Stimulated activated naive CD8-positive, alpha-beta T cell treated with anti-CD3 and anti-CD28 coated beads, Interleukin-15, Interleukin-2, amounts not matched to agents 100 ng/mL and 50 ng/mL, for 24 hours (primary cell): ENCODE measurements around the gene IDH2.
"Not testable (repeated sequence)": the region's sequence is repeated elsewhere in the genome, so short reads cannot be mapped to it uniquely, and the experiment has no call there.

Experiments used
- H3K27ac Mint-ChIP-seq: one replicate; pipeline ENCODE4 v1.8.0; 2021; ENCODE audit warnings: mild to moderate bottlenecking, mixed read lengths
- H3K27me3 Mint-ChIP-seq: one replicate; pipeline ENCODE4 v1.8.0; 2021; ENCODE audit warnings: mixed read lengths
- H3K36me3 Mint-ChIP-seq: one replicate; pipeline ENCODE4 v1.8.0; 2021; ENCODE audit warnings: low read depth, mixed read lengths
- H3K4me1 Mint-ChIP-seq: one replicate; pipeline ENCODE4 v1.8.0; 2021; ENCODE audit warnings: low read depth, mixed read lengths
- H3K4me3 Mint-ChIP-seq: one replicate; pipeline ENCODE4 v1.8.0; 2021; ENCODE audit warnings: mild to moderate bottlenecking, mixed read lengths
- H3K9me3 Mint-ChIP-seq: one replicate; pipeline ENCODE4 v1.8.0; 2021; ENCODE audit warnings: mixed read lengths

IDH2 gene

GRCh38 chr15:90126596-90127435, 24.5 kb upstream of the IDH2 start:
- no peaks in the 10 kb centered on the region for H3K36me3 Mint-ChIP-seq
- no peak overlapping the region for H3K4me3 Mint-ChIP-seq
- peaks cover 8% of the 10 kb centered on the region for H3K27me3 Mint-ChIP-seq
- no peaks in the 10 kb centered on the region for H3K9me3 Mint-ChIP-seq
- no peaks in the 10 kb centered on the region for H3K4me1 Mint-ChIP-seq
- no peak overlapping the region for H3K27ac Mint-ChIP-seq

- no peak overlapping the region for H3K4me3 Mint-ChIP-seq
- H3K27ac Mint-ChIP-seq, result no peak overlapping the region
- no peaks in the 10 kb centered on the region for H3K4me1 Mint-ChIP-seq
- peaks cover 8% of the 10 kb centered on the region for H3K27me3 Mint-ChIP-seq
- H3K36me3 Mint-ChIP-seq, result no peaks in the 10 kb centered on the region
- H3K9me3 Mint-ChIP-seq, result no peaks in the 10 kb centered on the region
Measured at GRCh38 chr15:90126022-90126421, 23.8 kb upstream of the IDH2 start.

- Mint-ChIP-seq H3K4me1 (no peaks in the 10 kb centered on the region), H3K4me3 (no peak overlapping the region), H3K9me3 (no peaks in the 10 kb centered on the region), H3K36me3 (no peaks in the 10 kb centered on the region), H3K27me3 (peaks cover 8% of the 10 kb centered on the region), H3K27ac (no peak overlapping the region)
Measured at GRCh38 chr15:90124507-90124906, 22.2 kb upstream of the IDH2 start.

- H3K27ac Mint-ChIP-seq, result no peak overlapping the region
- H3K9me3 Mint-ChIP-seq, result no peaks in the 10 kb centered on the region
- no peaks in the 10 kb centered on the region for H3K36me3 Mint-ChIP-seq
- H3K4me1 Mint-ChIP-seq, result no peaks in the 10 kb centered on the region
- peaks cover 3% of the 10 kb centered on the region for H3K27me3 Mint-ChIP-seq
- no peak overlapping the region for H3K4me3 Mint-ChIP-seq
Measured at GRCh38 chr15:90121086-90121485, 18.8 kb upstream of the IDH2 start.

GRCh38 chr15:90119367-90119766, 17.1 kb upstream of the IDH2 start:
- Mint-ChIP-seq H3K4me1 (no peaks in the 10 kb centered on the region), H3K36me3 (no peaks in the 10 kb centered on the region), H3K27me3 (no peaks in the 10 kb centered on the region), H3K4me3 (no peak overlapping the region), H3K9me3 (peaks cover 4% of the 10 kb centered on the region), H3K27ac (no peak overlapping the region)

- H3K4me1 Mint-ChIP-seq, result no peaks in the 10 kb centered on the region
- no peaks in the 10 kb centered on the region for H3K27me3 Mint-ChIP-seq
- H3K9me3 Mint-ChIP-seq, result peaks cover 6% of the 10 kb centered on the region
- no peak overlapping the region for H3K4me3 Mint-ChIP-seq
- H3K36me3 Mint-ChIP-seq, result no peaks in the 10 kb centered on the region
- no peak overlapping the region for H3K27ac Mint-ChIP-seq
Measured at GRCh38 chr15:90115783-90116182, 13.5 kb upstream of the IDH2 start.

GRCh38 chr15:90114451-90114901, 12.2 kb upstream of the IDH2 start:
- Mint-ChIP-seq H3K27ac (no peak overlapping the region), H3K4me1 (no peaks in the 10 kb centered on the region), H3K4me3 (no peak overlapping the region), H3K9me3 (peaks cover 6% of the 10 kb centered on the region), H3K27me3 (no peaks in the 10 kb centered on the region), H3K36me3 (no peaks in the 10 kb centered on the region)

- no peak overlapping the region for H3K4me3 Mint-ChIP-seq
- H3K27ac Mint-ChIP-seq, result no peak overlapping the region
- H3K4me1 Mint-ChIP-seq, result no peaks in the 10 kb centered on the region
- no peaks in the 10 kb centered on the region for H3K36me3 Mint-ChIP-seq
- H3K9me3 Mint-ChIP-seq, result peaks cover 6% of the 10 kb centered on the region
- no peaks in the 10 kb centered on the region for H3K27me3 Mint-ChIP-seq
Measured at GRCh38 chr15:90113166-90113565, 10.9 kb upstream of the IDH2 start.

- H3K36me3 Mint-ChIP-seq, H3K9me3 Mint-ChIP-seq, H3K27me3 Mint-ChIP-seq, H3K4me3 Mint-ChIP-seq, H3K4me1 Mint-ChIP-seq, H3K27ac Mint-ChIP-seq: not testable (repeated sequence)
Measured at GRCh38 chr15:90109163-90109751, 7.0 kb upstream of the IDH2 start.

- H3K4me1 Mint-ChIP-seq, H3K27me3 Mint-ChIP-seq, H3K36me3 Mint-ChIP-seq: not testable (repeated sequence)
Measured at GRCh38 chr15:90108038-90108437, 5.8 kb upstream of the IDH2 start.

GRCh38 chr15:90106522-90107117, 4.4 kb upstream of the IDH2 start:
- Mint-ChIP-seq H3K27ac (no peak overlapping the region), H3K4me1 (peaks cover 11% of the 10 kb centered on the region), H3K36me3 (no peaks in the 10 kb centered on the region), H3K27me3 (no peaks in the 10 kb centered on the region), H3K4me3 (no peak overlapping the region), H3K9me3 (no peaks in the 10 kb centered on the region)

More at GRCh38 chr15:90108038-90108437, 5.8 kb upstream of the IDH2 start:
- not testable (repeated sequence) for H3K9me3 Mint-ChIP-seq, H3K4me3 Mint-ChIP-seq, H3K27ac Mint-ChIP-seq

- Mint-ChIP-seq H3K36me3 (no peaks in the 10 kb centered on the region), H3K27ac (no peak overlapping the region), H3K27me3 (no peaks in the 10 kb centered on the region), H3K4me3 (no peak overlapping the region), H3K9me3 (no peaks in the 10 kb centered on the region), H3K4me1 (peaks cover 20% of the 10 kb centered on the region)
Measured at GRCh38 chr15:90105521-90105920, 3.3 kb upstream of the IDH2 start.

GRCh38 chr15:90104551-90104950, 2.3 kb upstream of the IDH2 start:
- no peak overlapping the region for H3K4me3 Mint-ChIP-seq
- H3K4me1 Mint-ChIP-seq, result peaks cover 30% of the 10 kb centered on the region
- H3K9me3 Mint-ChIP-seq, result no peaks in the 10 kb centered on the region
- peaks cover 3% of the 10 kb centered on the region for H3K36me3 Mint-ChIP-seq
- H3K27ac Mint-ChIP-seq, result no peak overlapping the region
- no peaks in the 10 kb centered on the region for H3K27me3 Mint-ChIP-seq

- Mint-ChIP-seq H3K27me3 (no peaks in the 10 kb centered on the region), H3K4me3 (peak overlapping the region; percentile 76), H3K36me3 (peaks cover 8% of the 10 kb centered on the region), H3K4me1 (peaks cover 37% of the 10 kb centered on the region), H3K27ac (no peak overlapping the region), H3K9me3 (no peaks in the 10 kb centered on the region)
Measured at GRCh38 chr15:90103701-90104329, 1.5 kb upstream of the IDH2 start.
